ENCODE data around the gene MAP6. TPM values are rescaled to one million over a fixed set of nuclear protein-coding genes. Genes with fewer than 3 reads are reported as not detected.

Gene MAP6
- total and polyA plus RNA-seq, 2 experiments from 2014 or later, result 0.31 to 1.2 TPM

DNA sequence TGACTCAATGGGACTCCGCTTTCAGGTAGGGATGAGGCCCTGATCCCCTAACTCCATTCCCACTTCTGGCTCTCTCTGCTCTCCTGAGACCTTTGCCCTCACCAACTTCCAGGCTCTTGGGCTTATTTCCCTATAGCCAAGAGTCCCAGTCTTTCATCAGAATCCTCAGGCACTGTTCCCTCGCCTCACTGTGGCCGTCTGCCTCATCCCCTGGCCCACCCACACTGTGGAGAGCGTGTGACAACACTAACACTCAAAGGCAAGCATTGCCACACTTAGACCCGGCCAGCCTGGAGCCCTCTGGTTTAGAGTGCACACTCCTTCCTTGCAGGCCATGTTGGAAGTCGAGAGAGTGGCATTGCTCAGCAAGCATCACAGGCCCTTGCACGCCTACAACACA is 79.8 kb downstream of the MAP6 start (continued):
- TF ChIP-seq ZNF462 (CRISPR knock-in tag; IDR thresholded peaks at IDR 0.05), result no peak
- TF ChIP-seq, protein P1, sequence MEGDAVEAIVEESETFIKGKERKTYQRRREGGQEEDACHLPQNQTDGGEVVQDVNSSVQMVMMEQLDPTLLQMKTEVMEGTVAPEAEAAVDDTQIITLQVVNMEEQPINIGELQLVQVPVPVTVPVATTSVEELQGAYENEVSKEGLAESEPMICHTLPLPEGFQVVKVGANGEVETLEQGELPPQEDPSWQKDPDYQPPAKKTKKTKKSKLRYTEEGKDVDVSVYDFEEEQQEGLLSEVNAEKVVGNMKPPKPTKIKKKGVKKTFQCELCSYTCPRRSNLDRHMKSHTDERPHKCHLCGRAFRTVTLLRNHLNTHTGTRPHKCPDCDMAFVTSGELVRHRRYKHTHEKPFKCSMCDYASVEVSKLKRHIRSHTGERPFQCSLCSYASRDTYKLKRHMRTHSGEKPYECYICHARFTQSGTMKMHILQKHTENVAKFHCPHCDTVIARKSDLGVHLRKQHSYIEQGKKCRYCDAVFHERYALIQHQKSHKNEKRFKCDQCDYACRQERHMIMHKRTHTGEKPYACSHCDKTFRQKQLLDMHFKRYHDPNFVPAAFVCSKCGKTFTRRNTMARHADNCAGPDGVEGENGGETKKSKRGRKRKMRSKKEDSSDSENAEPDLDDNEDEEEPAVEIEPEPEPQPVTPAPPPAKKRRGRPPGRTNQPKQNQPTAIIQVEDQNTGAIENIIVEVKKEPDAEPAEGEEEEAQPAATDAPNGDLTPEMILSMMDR (conservative IDR thresholded peaks at IDR 0.05; ENCODE audit: low read depth in 2 of 2), result no peak
- TF ChIP-seq REST (IDR thresholded peaks at IDR 0.05; ENCODE audit: unreplicated experiment), result no peak
